Fibroblast of villous mesenchyme (primary cell): Measurements from ENCODE around the gene PRG3. TPM values are rescaled to one million over a fixed set of nuclear protein-coding genes. Genes with fewer than 3 reads are reported as not detected.

Experiments used
- DNase-seq: peaks from one replicate; pipeline ENCODE4 v3.0.0-alpha.2; 2010; ENCODE audit warnings: low read depth
- H3K4me3 ChIP-seq: 2 replicates; pipeline ENCODE4 v1.5.1; 2011; ENCODE audit warnings: low read depth, mild to moderate bottlenecking, low read length
- total RNA-seq: library from RNA; depleted of rRNA; stranded (reverse); fragments of >200 nt; gene quantifications from 2 replicates; pipeline ENCODE4 v1.2.3, GENCODE V29; 2012
- TF ChIP-seq, protein P1 (sequence below): IDR thresholded peaks from 2 replicates; pipeline ENCODE4 v1.5.1; 2012; ENCODE audit warnings: low read depth, mild to moderate bottlenecking, low read length; ENCODE audit not compliant: insufficient read depth

Gene PRG3
- total RNA-seq, 1 donor: not detected

DNA sequence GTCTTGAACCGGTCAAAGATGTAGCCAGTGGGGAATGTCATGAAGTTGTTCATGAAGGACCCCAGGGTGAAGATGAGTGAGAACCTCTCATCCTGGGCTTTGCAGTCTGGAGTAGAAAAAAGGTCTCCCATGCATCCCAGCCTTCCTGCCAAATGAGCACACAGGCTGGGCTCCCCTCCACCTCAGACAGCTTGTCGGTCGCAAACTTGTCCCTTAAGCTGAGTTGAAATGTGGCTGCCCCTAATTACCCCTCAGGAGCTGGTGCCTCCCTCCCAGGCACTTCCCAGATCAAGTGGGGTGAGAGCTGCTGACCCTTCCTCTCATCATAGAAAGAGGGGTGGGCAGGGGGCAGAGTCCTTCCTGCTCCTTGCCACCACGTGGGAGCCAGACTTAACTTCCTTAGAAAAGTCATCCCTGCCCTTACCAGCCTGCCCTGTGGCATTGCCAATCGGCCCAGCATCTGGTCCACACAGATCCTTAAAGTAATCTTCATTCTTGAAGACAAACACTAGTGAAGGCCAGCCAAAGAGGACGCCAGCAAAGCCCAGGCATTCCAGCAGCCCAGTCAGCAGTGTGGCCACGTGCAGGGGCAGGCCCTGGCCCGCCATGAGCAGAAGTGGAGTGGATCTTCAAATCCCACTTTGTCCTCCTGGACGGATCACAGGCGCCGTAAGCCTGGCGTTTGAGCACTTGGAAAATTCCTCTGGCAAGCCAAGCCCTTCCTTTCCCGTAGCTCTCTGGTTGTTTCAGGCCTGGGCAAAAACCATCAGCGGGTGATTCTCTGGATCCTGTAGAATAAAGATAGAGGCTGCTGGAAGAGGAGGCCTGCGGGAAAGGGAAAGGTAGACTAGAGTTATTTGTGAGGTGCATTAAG is 44.9 kb upstream of the PRG3 start:
- DNase-seq: peak; percentile 14
- H3K4me3 ChIP-seq: peak overlapping the region; percentile 53

DNA sequence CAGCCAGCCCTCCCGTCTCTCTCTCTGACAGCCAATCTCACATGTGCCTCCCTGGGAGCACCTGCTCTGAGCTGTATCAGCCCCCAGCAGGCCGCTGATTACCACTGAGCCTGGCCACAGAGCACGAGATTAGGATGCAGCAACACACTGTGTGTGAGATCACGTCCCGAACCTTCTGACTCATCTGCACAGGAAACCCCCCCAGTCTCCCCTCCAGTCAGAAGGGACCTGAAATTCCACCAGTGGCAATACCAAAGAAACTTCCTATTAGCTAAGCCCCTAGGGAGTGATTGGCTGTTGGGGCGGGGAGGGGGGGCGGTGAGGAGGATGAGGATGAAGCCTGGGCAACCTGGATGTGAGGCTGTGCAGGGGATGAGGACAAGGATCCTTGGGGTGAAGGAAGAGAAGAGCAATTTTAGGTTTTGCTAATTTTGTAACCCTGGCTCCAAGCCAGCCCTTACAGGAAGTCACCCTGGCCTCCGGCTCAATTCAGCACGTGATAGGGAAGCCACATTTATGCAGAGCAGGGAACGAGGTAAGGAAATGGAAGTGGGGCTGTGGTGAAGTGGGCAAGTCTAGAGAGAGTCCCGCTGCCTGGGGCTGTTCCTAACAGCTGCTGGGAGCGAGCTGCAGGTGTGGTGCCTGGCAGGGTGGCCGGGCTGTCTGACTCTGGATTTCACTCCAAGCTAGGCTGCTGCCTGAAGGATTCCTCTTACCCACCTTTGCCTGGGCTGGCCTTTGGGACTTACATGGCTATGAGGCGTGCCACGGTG is 44.0 kb upstream of the PRG3 start:
- no peak overlapping the region for H3K4me3 ChIP-seq
- TF ChIP-seq, protein P1, sequence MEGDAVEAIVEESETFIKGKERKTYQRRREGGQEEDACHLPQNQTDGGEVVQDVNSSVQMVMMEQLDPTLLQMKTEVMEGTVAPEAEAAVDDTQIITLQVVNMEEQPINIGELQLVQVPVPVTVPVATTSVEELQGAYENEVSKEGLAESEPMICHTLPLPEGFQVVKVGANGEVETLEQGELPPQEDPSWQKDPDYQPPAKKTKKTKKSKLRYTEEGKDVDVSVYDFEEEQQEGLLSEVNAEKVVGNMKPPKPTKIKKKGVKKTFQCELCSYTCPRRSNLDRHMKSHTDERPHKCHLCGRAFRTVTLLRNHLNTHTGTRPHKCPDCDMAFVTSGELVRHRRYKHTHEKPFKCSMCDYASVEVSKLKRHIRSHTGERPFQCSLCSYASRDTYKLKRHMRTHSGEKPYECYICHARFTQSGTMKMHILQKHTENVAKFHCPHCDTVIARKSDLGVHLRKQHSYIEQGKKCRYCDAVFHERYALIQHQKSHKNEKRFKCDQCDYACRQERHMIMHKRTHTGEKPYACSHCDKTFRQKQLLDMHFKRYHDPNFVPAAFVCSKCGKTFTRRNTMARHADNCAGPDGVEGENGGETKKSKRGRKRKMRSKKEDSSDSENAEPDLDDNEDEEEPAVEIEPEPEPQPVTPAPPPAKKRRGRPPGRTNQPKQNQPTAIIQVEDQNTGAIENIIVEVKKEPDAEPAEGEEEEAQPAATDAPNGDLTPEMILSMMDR: no peak
- DNase-seq: peak; percentile 89

More for the DNA sequence above, 44.9 kb upstream of the PRG3 start:
- TF ChIP-seq, protein P1: no peak

DNA sequence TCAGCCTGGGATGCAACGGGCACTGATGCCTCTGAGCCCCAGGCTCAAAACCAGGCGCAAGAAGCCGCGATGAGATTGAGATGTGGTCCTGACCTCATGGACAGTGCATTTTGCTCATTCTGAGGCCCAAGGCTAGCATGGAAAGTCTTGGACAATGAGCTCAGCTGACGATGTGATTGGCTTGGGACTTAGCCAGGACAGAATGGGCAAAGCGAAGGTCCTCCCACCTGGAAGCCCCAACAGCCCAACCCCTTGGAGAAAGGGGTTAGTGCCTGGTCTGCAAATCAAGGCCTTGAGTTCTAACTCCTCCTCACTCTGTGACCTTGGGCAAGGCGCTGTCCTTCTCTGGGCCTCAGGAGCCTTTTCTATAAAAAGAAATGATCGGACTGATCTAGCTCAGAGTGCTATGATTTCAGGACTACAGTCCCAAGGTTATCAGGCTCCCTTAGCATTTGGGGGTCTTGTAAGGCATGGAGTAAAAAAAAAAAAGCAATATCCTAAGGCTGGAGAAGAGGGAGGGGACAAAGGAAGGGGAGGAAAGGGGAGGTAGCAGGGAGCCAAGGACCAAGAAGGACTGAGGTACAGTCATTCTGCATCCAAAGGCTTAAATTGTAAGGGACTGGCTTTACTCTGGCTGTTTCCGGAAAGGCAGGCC is 43.3 kb upstream of the PRG3 start:
- TF ChIP-seq, protein P1: no peak
- H3K4me3 ChIP-seq: no peak overlapping the region
- DNase-seq: no peak

DNA sequence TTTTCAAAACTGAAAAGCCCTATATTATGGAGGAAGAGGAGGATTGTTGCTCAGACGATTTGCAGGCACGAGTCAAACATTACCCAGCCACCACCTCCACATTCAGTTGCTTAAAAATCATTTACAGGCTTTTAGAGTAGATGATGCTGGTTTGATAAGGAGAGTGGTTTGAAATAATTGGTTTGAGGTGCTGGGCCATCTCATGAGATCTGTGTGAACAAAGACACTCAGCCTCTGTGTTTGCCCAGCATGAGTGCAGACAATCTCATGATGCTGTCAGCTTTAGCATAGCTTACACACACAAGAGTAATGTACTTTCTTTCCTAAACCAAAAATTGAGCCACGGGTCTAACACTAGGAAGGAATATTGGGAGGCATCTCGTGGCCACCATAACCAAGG is 41.7 kb upstream of the PRG3 start:
- no peak overlapping the region for H3K4me3 ChIP-seq
- no peak for DNase-seq
- TF ChIP-seq, protein P1: no peak

DNA sequence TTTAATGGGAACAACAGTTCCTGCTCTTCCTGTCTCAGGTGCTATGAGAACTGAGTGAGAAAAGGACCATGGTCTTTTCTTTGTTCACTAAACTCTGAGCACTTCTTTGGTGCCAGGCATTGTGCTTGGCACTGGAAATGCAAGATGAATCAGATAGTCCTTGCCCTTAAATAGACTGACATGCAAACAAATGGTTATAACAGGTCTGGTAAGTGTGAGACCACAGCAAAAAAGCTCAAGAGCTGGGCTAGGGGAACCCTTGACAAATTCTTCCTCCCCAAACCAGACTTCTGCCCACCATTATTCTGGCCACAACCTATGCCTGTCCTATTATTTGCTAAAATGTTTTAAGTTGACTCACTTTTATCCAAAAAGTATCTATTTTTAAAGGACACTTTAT is 40.9 kb upstream of the PRG3 start:
- DNase-seq: no peak
- TF ChIP-seq, protein P1: no peak
- no peak overlapping the region for H3K4me3 ChIP-seq

DNA sequence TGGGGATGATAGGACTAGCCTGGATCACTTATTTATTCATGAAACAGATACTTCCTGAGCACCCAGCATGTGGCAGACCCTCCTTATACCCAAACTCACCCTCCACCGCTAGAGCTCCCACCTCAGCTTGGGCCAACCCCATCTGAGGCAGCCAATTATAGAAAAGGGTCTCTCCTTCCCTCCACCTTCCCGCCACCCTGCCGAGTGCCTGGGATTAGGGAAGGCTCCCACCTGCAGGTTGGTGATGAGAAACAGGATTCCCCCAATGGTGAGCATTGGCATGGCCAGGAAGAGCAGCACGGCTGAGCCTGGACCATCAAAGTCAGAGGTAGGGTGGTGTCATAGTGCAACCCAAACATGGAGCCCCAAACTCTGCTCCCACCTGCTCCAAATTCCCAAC is 40.1 kb upstream of the PRG3 start:
- DNase-seq: no peak
- TF ChIP-seq, protein P1: no peak
- no peak overlapping the region for H3K4me3 ChIP-seq
